ENCODE measurements around the gene RAB11A.

- TF ChIP-seq SREBF2 (IDR thresholded peaks at IDR 0.05) (no peak), CEBPB (IDR thresholded peaks at IDR 0.05) (no peak), JUN (IDR thresholded peaks at IDR 0.05) (no peak), EP300 (IDR thresholded peaks at IDR 0.05) (no peak), REST (IDR thresholded peaks at IDR 0.05) (no peak), ELK1 (IDR thresholded peaks at IDR 0.05; ENCODE audit: low read depth, low read length) (no peak), POLR2AphosphoS2 (conservative IDR thresholded peaks at IDR 0.05; ENCODE audit: low read length) (no peak), RNF2 (IDR thresholded peaks at IDR 0.05; ENCODE audit: borderline replicate concordance, low read depth) (no peak), RFX5 (IDR thresholded peaks at IDR 0.05) (no peak), RAD21 (conservative IDR thresholded peaks at IDR 0.05 in 1 of 2, IDR thresholded peaks at IDR 0.05 in 1 of 2) (peak; percentile 57 to 62), EHMT2 (IDR thresholded peaks at IDR 0.05; ENCODE audit: low read depth) (no peak)
- TF ChIP-seq, protein P1, sequence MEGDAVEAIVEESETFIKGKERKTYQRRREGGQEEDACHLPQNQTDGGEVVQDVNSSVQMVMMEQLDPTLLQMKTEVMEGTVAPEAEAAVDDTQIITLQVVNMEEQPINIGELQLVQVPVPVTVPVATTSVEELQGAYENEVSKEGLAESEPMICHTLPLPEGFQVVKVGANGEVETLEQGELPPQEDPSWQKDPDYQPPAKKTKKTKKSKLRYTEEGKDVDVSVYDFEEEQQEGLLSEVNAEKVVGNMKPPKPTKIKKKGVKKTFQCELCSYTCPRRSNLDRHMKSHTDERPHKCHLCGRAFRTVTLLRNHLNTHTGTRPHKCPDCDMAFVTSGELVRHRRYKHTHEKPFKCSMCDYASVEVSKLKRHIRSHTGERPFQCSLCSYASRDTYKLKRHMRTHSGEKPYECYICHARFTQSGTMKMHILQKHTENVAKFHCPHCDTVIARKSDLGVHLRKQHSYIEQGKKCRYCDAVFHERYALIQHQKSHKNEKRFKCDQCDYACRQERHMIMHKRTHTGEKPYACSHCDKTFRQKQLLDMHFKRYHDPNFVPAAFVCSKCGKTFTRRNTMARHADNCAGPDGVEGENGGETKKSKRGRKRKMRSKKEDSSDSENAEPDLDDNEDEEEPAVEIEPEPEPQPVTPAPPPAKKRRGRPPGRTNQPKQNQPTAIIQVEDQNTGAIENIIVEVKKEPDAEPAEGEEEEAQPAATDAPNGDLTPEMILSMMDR (IDR thresholded peaks at IDR 0.05), result peak; percentile 56
- TF ChIP-seq, protein P2, sequence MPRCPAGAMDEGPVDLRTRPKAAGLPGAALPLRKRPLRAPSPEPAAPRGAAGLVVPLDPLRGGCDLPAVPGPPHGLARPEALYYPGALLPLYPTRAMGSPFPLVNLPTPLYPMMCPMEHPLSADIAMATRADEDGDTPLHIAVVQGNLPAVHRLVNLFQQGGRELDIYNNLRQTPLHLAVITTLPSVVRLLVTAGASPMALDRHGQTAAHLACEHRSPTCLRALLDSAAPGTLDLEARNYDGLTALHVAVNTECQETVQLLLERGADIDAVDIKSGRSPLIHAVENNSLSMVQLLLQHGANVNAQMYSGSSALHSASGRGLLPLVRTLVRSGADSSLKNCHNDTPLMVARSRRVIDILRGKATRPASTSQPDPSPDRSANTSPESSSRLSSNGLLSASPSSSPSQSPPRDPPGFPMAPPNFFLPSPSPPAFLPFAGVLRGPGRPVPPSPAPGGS (IDR thresholded peaks at IDR 0.05), result no peak
- TF ChIP-seq, protein P3, sequence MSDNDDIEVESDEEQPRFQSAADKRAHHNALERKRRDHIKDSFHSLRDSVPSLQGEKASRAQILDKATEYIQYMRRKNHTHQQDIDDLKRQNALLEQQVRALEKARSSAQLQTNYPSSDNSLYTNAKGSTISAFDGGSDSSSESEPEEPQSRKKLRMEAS (IDR thresholded peaks at IDR 0.05), result no peak
Measured at GRCh38 chr15:65836665-65837064, 32.6 kb upstream of the RAB11A start.

All from A549 (cell line).